GM23338 (cell line): ENCODE results near the gene ACTR2.

Source experiments
- CREB1 ChIP-seq: fragments of 250-450 bp; sonication (Bioruptor Pico); IDR thresholded peaks from 2 replicates; pipeline ENCODE4 v1.5.0; 2020; ENCODE audit warnings: low read depth, mild to moderate bottlenecking, moderate library complexity
- EZH2 ChIP-seq: fragments of 200-600 bp; sonication (generic); IDR thresholded peaks from one replicate; pipeline ENCODE4 v1.8.0; 2017; ENCODE audit warnings: antibody characterized with exemption, mild to moderate bottlenecking, low read depth; ENCODE audit not compliant: unreplicated experiment
- EZH2phosphoT487 ChIP-seq: fragments of 200-600 bp; sonication (generic); IDR thresholded peaks from one replicate; pipeline ENCODE4 v1.8.1; 2018; ENCODE audit warnings: antibody characterized with exemption; ENCODE audit not compliant: unreplicated experiment
- JUNB ChIP-seq: IDR thresholded peaks from one replicate; pipeline ENCODE4 v1.6.1; 2016; ENCODE audit warnings: antibody characterized with exemption; ENCODE audit not compliant: unreplicated experiment
- NANOG ChIP-seq: IDR thresholded peaks from 2 replicates; pipeline ENCODE4 v1.6.1; 2016; ENCODE audit warnings: antibody characterized with exemption, borderline replicate concordance
- POLR2AphosphoS5 ChIP-seq: IDR thresholded peaks from 2 replicates; pipeline ENCODE4 v1.6.1; 2016; ENCODE audit warnings: antibody characterized with exemption, low read depth
- ZNF114 ChIP-seq: fragments of 250-450 bp; sonication (Bioruptor Pico); IDR thresholded peaks from 2 replicates; pipeline ENCODE4 v1.5.0; 2020; ENCODE audit warnings: mild to moderate bottlenecking, moderate library complexity
- ZNF331 ChIP-seq: fragments of 250-450 bp; sonication (Bioruptor Pico); IDR thresholded peaks from 2 replicates; pipeline ENCODE4 v1.5.0; 2020; ENCODE audit warnings: low read depth, mild to moderate bottlenecking, moderate library complexity
- TF ChIP-seq, protein P1 (sequence below): IDR thresholded peaks from one replicate; pipeline ENCODE4 v1.6.1; 2018; ENCODE audit warnings: antibody characterized with exemption; ENCODE audit not compliant: unreplicated experiment
- TF ChIP-seq, protein P2 (sequence below), 2 experiments: fragments of 200-600 bp in 1 of 2; sonication (generic) in 1 of 2; conservative IDR thresholded peaks; 2 replicates each; pipeline versions ENCODE4 v1.5.1 to v1.6.1; 2016 to 2017; ENCODE audit warnings: antibody characterized with exemption in 2 of 2, low read depth in 2 of 2, mild to moderate bottlenecking in 2 of 2, moderate library complexity in 1 of 2
- TF ChIP-seq, protein P3 (sequence below): IDR thresholded peaks from 2 replicates; pipeline ENCODE4 v1.6.1; 2016; ENCODE audit warnings: antibody characterized with exemption

DNA sequence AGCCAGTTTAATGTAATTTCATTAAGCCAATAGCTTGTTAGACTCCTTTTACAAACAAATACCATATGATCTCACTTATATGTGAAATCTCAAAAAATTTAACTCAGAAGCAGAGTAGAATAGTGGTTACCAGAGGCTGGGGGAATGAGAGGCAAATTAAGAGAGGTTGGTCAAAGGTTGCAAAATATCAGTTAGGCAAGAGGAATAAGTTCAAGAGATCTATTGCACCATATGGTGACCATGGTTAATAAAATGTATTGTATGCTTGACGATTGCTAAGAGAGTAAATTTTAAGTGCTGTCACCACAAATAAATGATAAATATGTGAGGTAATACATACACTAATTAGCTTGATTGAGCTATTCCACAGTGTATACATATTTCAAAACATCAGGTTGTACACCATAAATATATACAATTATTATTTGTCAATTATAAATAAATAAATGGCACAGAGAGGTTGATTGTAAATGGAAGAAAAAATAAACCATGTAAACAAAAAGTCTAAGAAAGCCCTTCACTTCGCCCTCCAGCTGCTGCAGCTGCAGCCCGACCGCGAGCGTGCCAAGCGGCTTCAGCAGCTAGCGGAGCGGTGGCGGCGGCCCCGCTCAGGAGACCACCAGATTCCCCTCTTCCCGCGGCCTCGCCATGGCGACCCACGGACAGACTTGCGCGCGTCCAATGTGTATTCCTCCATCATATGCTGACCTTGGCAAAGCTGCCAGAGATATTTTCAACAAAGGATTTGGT lies 23.0 kb upstream of the ACTR2 start:
- TF ChIP-seq, protein P1, sequence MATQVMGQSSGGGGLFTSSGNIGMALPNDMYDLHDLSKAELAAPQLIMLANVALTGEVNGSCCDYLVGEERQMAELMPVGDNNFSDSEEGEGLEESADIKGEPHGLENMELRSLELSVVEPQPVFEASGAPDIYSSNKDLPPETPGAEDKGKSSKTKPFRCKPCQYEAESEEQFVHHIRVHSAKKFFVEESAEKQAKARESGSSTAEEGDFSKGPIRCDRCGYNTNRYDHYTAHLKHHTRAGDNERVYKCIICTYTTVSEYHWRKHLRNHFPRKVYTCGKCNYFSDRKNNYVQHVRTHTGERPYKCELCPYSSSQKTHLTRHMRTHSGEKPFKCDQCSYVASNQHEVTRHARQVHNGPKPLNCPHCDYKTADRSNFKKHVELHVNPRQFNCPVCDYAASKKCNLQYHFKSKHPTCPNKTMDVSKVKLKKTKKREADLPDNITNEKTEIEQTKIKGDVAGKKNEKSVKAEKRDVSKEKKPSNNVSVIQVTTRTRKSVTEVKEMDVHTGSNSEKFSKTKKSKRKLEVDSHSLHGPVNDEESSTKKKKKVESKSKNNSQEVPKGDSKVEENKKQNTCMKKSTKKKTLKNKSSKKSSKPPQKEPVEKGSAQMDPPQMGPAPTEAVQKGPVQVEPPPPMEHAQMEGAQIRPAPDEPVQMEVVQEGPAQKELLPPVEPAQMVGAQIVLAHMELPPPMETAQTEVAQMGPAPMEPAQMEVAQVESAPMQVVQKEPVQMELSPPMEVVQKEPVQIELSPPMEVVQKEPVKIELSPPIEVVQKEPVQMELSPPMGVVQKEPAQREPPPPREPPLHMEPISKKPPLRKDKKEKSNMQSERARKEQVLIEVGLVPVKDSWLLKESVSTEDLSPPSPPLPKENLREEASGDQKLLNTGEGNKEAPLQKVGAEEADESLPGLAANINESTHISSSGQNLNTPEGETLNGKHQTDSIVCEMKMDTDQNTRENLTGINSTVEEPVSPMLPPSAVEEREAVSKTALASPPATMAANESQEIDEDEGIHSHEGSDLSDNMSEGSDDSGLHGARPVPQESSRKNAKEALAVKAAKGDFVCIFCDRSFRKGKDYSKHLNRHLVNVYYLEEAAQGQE: no peak
- TF ChIP-seq, protein P2, sequence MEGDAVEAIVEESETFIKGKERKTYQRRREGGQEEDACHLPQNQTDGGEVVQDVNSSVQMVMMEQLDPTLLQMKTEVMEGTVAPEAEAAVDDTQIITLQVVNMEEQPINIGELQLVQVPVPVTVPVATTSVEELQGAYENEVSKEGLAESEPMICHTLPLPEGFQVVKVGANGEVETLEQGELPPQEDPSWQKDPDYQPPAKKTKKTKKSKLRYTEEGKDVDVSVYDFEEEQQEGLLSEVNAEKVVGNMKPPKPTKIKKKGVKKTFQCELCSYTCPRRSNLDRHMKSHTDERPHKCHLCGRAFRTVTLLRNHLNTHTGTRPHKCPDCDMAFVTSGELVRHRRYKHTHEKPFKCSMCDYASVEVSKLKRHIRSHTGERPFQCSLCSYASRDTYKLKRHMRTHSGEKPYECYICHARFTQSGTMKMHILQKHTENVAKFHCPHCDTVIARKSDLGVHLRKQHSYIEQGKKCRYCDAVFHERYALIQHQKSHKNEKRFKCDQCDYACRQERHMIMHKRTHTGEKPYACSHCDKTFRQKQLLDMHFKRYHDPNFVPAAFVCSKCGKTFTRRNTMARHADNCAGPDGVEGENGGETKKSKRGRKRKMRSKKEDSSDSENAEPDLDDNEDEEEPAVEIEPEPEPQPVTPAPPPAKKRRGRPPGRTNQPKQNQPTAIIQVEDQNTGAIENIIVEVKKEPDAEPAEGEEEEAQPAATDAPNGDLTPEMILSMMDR (conservative IDR thresholded peaks at IDR 0.05; ENCODE audit: low read depth in 2 of 2): no peak
- TF ChIP-seq EZH2 (no peak), ZNF114 (CRISPR knock-in tag) (no peak), POLR2AphosphoS5 (no peak), CREB1 (CRISPR knock-in tag) (no peak), EZH2phosphoT487 (no peak), JUNB (no peak), ZNF331 (CRISPR knock-in tag) (no peak), NANOG (no peak)
- TF ChIP-seq, protein P3, sequence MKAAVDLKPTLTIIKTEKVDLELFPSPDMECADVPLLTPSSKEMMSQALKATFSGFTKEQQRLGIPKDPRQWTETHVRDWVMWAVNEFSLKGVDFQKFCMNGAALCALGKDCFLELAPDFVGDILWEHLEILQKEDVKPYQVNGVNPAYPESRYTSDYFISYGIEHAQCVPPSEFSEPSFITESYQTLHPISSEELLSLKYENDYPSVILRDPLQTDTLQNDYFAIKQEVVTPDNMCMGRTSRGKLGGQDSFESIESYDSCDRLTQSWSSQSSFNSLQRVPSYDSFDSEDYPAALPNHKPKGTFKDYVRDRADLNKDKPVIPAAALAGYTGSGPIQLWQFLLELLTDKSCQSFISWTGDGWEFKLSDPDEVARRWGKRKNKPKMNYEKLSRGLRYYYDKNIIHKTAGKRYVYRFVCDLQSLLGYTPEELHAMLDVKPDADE: no peak
